ENCODE data around the gene LINS1.

LINS1 gene

GRCh38 chr15:100558771-100559254, 43.2 kb downstream of the LINS1 start:
- no peak for DNase-seq (ENCODE audit: low read depth)
- in situ Hi-C loops (cut with HindIII; ENCODE audit: low sequenced_read_pairs): no loop called here
- no peak for TF ChIP-seq CTCF (IDR thresholded peaks at IDR 0.05; ENCODE audit: low read depth, low read length, missing control alignments)
- H3K4me3 ChIP-seq (ENCODE audit: low read depth, low read length): no peak overlapping the region

- TF ChIP-seq CTCF (IDR thresholded peaks at IDR 0.05; ENCODE audit: low read depth, low read length, missing control alignments): no peak
- in situ Hi-C loops (cut with HindIII; ENCODE audit: low sequenced_read_pairs): no loop called here
- H3K4me3 ChIP-seq (ENCODE audit: low read depth, low read length): no peak overlapping the region
Measured at GRCh38 chr15:100553468-100553867, 48.5 kb downstream of the LINS1 start.

GRCh38 chr15:100547961-100548360, 54.0 kb downstream of the LINS1 start:
- in situ Hi-C loops (cut with HindIII; ENCODE audit: low sequenced_read_pairs): no loop called here
- H3K4me3 ChIP-seq (ENCODE audit: low read depth, low read length): no peak overlapping the region
- no peak for TF ChIP-seq CTCF (IDR thresholded peaks at IDR 0.05; ENCODE audit: low read depth, low read length, missing control alignments)
- no peak for DNase-seq (ENCODE audit: low read depth)

More at GRCh38 chr15:100553468-100553867, 48.5 kb downstream of the LINS1 start:
- DNase-seq (ENCODE audit: low read depth): no peak

GRCh38 chr15:100544946-100545345, 57.0 kb downstream of the LINS1 start:
- DNase-seq (ENCODE audit: low read depth): no peak
- no peak overlapping the region for H3K4me3 ChIP-seq (ENCODE audit: low read depth, low read length)
- no peak for TF ChIP-seq CTCF (IDR thresholded peaks at IDR 0.05; ENCODE audit: low read depth, low read length, missing control alignments)
- in situ Hi-C loops (cut with HindIII; ENCODE audit: low sequenced_read_pairs): no loop called here

GRCh38 chr15:100544338-100544841, 57.6 kb downstream of the LINS1 start:
- no peak for DNase-seq (ENCODE audit: low read depth)
- no peak overlapping the region for H3K4me3 ChIP-seq (ENCODE audit: low read depth, low read length)
- in situ Hi-C loops (cut with HindIII; ENCODE audit: low sequenced_read_pairs): no loop called here
- no peak for TF ChIP-seq CTCF (IDR thresholded peaks at IDR 0.05; ENCODE audit: low read depth, low read length, missing control alignments)

GRCh38 chr15:100542290-100542689, 59.7 kb downstream of the LINS1 start:
- no peak overlapping the region for H3K4me3 ChIP-seq (ENCODE audit: low read depth, low read length)
- DNase-seq (ENCODE audit: low read depth): no peak
- in situ Hi-C loops (cut with HindIII; ENCODE audit: low sequenced_read_pairs): no loop called here
- no peak for TF ChIP-seq CTCF (IDR thresholded peaks at IDR 0.05; ENCODE audit: low read depth, low read length, missing control alignments)

All from astrocyte of the cerebellum (primary cell).